ENCODE data around the gene HTR6. TPM values are rescaled to one million over a fixed set of nuclear protein-coding genes. Genes with fewer than 3 reads are reported as not detected.

HTR6 gene
- total RNA-seq, 1 experiment from 2014 or later: not detected

- ATAC-seq: no peak
- Histone ChIP-seq H3K79me2 (ENCODE audit: low read length) (no peaks in the 10 kb centered on the region), H3K27me3 (ENCODE audit: low read length) (no peaks in the 10 kb centered on the region), H3K27ac (ENCODE audit: low read length) (no peak overlapping the region), H3K9me3 (ENCODE audit: low read length) (no peaks in the 10 kb centered on the region), H3K4me3 (ENCODE audit: low read length) (no peak overlapping the region), H3K9ac (ENCODE audit: low read length) (no peak overlapping the region), H3K4me2 (ENCODE audit: low read length) (no peak overlapping the region), H3K36me3 (ENCODE audit: low read depth, low read length) (no peaks in the 10 kb centered on the region), H4K20me1 (ENCODE audit: low read length) (no peaks in the 10 kb centered on the region), H3K4me1 (ENCODE audit: insufficient read depth, low read length) (no peaks in the 10 kb centered on the region), H3K9me2 (replicated peaks; ENCODE audit: low read length) (no peaks in the 10 kb centered on the region), H3F3A (ENCODE audit: low read length, unreplicated experiment) (no peaks in the 10 kb centered on the region), H2AFZ (ENCODE audit: low read length) (no peak overlapping the region)
- intact Hi-C loops (cut with micrococcal nuclease): no loop called here
- POLR2A ChIA-PET (ENCODE audit: unreplicated experiment): no interaction called here
- CTCF ChIA-PET: interaction anchor here (0.6 kb wide), 1 partner anchor 22 kb away, joined by 19 read pairs; no protein-coding TSS in a partner anchor
- no peak for TF ChIP-seq EZH2phosphoT487 (IDR thresholded peaks at IDR 0.05; ENCODE audit: borderline replicate concordance, low read length)
- TF ChIP-seq EZH2 (IDR thresholded peaks at IDR 0.05; ENCODE audit: low read length, unreplicated experiment): no peak
- TF ChIP-seq, protein P1, sequence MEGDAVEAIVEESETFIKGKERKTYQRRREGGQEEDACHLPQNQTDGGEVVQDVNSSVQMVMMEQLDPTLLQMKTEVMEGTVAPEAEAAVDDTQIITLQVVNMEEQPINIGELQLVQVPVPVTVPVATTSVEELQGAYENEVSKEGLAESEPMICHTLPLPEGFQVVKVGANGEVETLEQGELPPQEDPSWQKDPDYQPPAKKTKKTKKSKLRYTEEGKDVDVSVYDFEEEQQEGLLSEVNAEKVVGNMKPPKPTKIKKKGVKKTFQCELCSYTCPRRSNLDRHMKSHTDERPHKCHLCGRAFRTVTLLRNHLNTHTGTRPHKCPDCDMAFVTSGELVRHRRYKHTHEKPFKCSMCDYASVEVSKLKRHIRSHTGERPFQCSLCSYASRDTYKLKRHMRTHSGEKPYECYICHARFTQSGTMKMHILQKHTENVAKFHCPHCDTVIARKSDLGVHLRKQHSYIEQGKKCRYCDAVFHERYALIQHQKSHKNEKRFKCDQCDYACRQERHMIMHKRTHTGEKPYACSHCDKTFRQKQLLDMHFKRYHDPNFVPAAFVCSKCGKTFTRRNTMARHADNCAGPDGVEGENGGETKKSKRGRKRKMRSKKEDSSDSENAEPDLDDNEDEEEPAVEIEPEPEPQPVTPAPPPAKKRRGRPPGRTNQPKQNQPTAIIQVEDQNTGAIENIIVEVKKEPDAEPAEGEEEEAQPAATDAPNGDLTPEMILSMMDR (conservative IDR thresholded peaks at IDR 0.05; ENCODE audit: low read depth, low read length): no peak
- BruUV-seq (replicated peaks): no TSS peak
- DNase-seq: no peak
Observed at GRCh38 chr1:19683351-19683750, 18.7 kb downstream of the HTR6 start.

GRCh38 chr1:19684677-19685076 lies 20.0 kb downstream of the HTR6 start:
- ChIA-PET POLR2A (ENCODE audit: unreplicated experiment) (no interaction called here), CTCF (no interaction called here)
- DNase-seq (no peak), ATAC-seq (no peak)
- no peaks in the 10 kb centered on the region for H3K9me3 ChIP-seq (ENCODE audit: low read length)
- no peak overlapping the region for H3K4me2 ChIP-seq (ENCODE audit: low read length)
- no peak overlapping the region for H3K4me3 ChIP-seq (ENCODE audit: low read length)
- no TSS peak for BruUV-seq (replicated peaks)
- H3K27me3 ChIP-seq (ENCODE audit: low read length): no peaks in the 10 kb centered on the region
- TF ChIP-seq EZH2 (IDR thresholded peaks at IDR 0.05; ENCODE audit: low read length, unreplicated experiment): no peak
- TF ChIP-seq, protein P1 (conservative IDR thresholded peaks at IDR 0.05; ENCODE audit: low read depth, low read length): no peak
- TF ChIP-seq EZH2phosphoT487 (IDR thresholded peaks at IDR 0.05; ENCODE audit: borderline replicate concordance, low read length): no peak
- no peak overlapping the region for H3K27ac ChIP-seq (ENCODE audit: low read length)
- no peaks in the 10 kb centered on the region for H3K4me1 ChIP-seq (ENCODE audit: insufficient read depth, low read length)
- intact Hi-C loops (cut with micrococcal nuclease): no loop called here
- no peak overlapping the region for H3K9ac ChIP-seq (ENCODE audit: low read length)
- no peaks in the 10 kb centered on the region for H3K9me2 ChIP-seq (replicated peaks; ENCODE audit: low read length)
- H3K79me2 ChIP-seq (ENCODE audit: low read length): no peaks in the 10 kb centered on the region
- no peaks in the 10 kb centered on the region for H4K20me1 ChIP-seq (ENCODE audit: low read length)
- H3F3A ChIP-seq (ENCODE audit: low read length, unreplicated experiment): no peaks in the 10 kb centered on the region
- no peak overlapping the region for H2AFZ ChIP-seq (ENCODE audit: low read length)
- no peaks in the 10 kb centered on the region for H3K36me3 ChIP-seq (ENCODE audit: low read depth, low read length)

GRCh38 chr1:19685994-19686393 lies 21.3 kb downstream of the HTR6 start:
- Histone ChIP-seq H4K20me1 (ENCODE audit: low read length) (no peaks in the 10 kb centered on the region), H3K27me3 (ENCODE audit: low read length) (no peaks in the 10 kb centered on the region), H3K4me3 (ENCODE audit: low read length) (no peak overlapping the region), H3K4me1 (ENCODE audit: insufficient read depth, low read length) (no peaks in the 10 kb centered on the region), H3K4me2 (ENCODE audit: low read length) (no peak overlapping the region), H3K79me2 (ENCODE audit: low read length) (no peaks in the 10 kb centered on the region), H3K27ac (ENCODE audit: low read length) (no peak overlapping the region), H3K9me3 (ENCODE audit: low read length) (no peaks in the 10 kb centered on the region), H3K9me2 (replicated peaks; ENCODE audit: low read length) (no peaks in the 10 kb centered on the region), H3K36me3 (ENCODE audit: low read depth, low read length) (no peaks in the 10 kb centered on the region), H3K9ac (ENCODE audit: low read length) (no peak overlapping the region), H3F3A (ENCODE audit: low read length, unreplicated experiment) (no peaks in the 10 kb centered on the region), H2AFZ (ENCODE audit: low read length) (no peak overlapping the region)
- no TSS peak for BruUV-seq (replicated peaks)
- no peak for ATAC-seq
- TF ChIP-seq, protein P1 (conservative IDR thresholded peaks at IDR 0.05; ENCODE audit: low read depth, low read length): no peak
- TF ChIP-seq EZH2 (IDR thresholded peaks at IDR 0.05; ENCODE audit: low read length, unreplicated experiment) (no peak), EZH2phosphoT487 (IDR thresholded peaks at IDR 0.05; ENCODE audit: borderline replicate concordance, low read length) (no peak)
- CTCF ChIA-PET: no interaction called here
- DNase-seq: no peak
- POLR2A ChIA-PET (ENCODE audit: unreplicated experiment): no interaction called here
- intact Hi-C loops (cut with micrococcal nuclease): no loop called here
